SK-N-SH treated with all-trans-retinoic acid at 6 μM for 48 hours (cell line): ENCODE results near the gene VAMP3.

Experiments used
- ARNTL ChIP-seq: fragments of 450-650 bp; formaldehyde crosslinking; IDR thresholded peaks from 2 replicates; pipeline ENCODE4 v1.5.0; 2020; ENCODE audit warnings: low read depth, mild to moderate bottlenecking, moderate library complexity, borderline replicate concordance
- BACH2 ChIP-seq: fragments of 250-450 bp; sonication (Bioruptor Pico); IDR thresholded peaks from 2 replicates; pipeline ENCODE4 v1.9.0; 2021; ENCODE audit warnings: mild to moderate bottlenecking, borderline replicate concordance
- CSDC2 ChIP-seq: fragments of 250-450 bp; sonication (Bioruptor Pico); IDR thresholded peaks from 2 replicates; pipeline ENCODE4 v1.5.0; 2020; ENCODE audit warnings: mild to moderate bottlenecking, moderate library complexity
- ISL1 ChIP-seq: fragments of 250-450 bp; sonication (Bioruptor Pico); IDR thresholded peaks from 2 replicates; pipeline ENCODE4 v2.1.2; 2022; ENCODE audit warnings: mild to moderate bottlenecking, moderate library complexity
- PATZ1 ChIP-seq: fragments of 250-450 bp; sonication (Bioruptor Pico); IDR thresholded peaks from 2 replicates; pipeline ENCODE4 v1.8.0; 2020; ENCODE audit warnings: mild to moderate bottlenecking, moderate library complexity, borderline replicate concordance
- RARB ChIP-seq: fragments of 250-450 bp; sonication (Bioruptor Pico); IDR thresholded peaks from 2 replicates; pipeline ENCODE4 v1.8.0; 2021; ENCODE audit warnings: mild to moderate bottlenecking, moderate library complexity
- SNAI2 ChIP-seq: fragments of 250-450 bp; sonication (Bioruptor Pico); IDR thresholded peaks from 2 replicates; pipeline ENCODE4 v1.5.0; 2020; ENCODE audit warnings: mild to moderate bottlenecking, moderate library complexity
- TCF4 ChIP-seq: fragments of 250-450 bp; sonication (Bioruptor Pico); IDR thresholded peaks from 2 replicates; pipeline ENCODE4 v1.8.0; 2021; ENCODE audit warnings: mild to moderate bottlenecking, moderate library complexity, borderline replicate concordance
- ZNF565 ChIP-seq: fragments of 450-650 bp; formaldehyde crosslinking; conservative IDR thresholded peaks from 2 replicates; pipeline ENCODE4 v1.5.0; 2020; ENCODE audit warnings: low read depth, mild to moderate bottlenecking, moderate library complexity
- TF ChIP-seq, protein P1 (sequence below): fragments of 250-450 bp; sonication (Bioruptor Pico); IDR thresholded peaks from 2 replicates; pipeline ENCODE4 v1.5.1; 2021; ENCODE audit warnings: mild to moderate bottlenecking, moderate library complexity
- TF ChIP-seq, protein P2 (sequence below): fragments of 250-450 bp; sonication (Bioruptor Pico); IDR thresholded peaks from 2 replicates; pipeline ENCODE4 v1.8.0; 2021; ENCODE audit warnings: low read depth, mild to moderate bottlenecking, moderate library complexity, borderline replicate concordance

GRCh38 chr1:7760245-7760644 is 10.9 kb upstream of the VAMP3 start:
- TF ChIP-seq, protein P1, sequence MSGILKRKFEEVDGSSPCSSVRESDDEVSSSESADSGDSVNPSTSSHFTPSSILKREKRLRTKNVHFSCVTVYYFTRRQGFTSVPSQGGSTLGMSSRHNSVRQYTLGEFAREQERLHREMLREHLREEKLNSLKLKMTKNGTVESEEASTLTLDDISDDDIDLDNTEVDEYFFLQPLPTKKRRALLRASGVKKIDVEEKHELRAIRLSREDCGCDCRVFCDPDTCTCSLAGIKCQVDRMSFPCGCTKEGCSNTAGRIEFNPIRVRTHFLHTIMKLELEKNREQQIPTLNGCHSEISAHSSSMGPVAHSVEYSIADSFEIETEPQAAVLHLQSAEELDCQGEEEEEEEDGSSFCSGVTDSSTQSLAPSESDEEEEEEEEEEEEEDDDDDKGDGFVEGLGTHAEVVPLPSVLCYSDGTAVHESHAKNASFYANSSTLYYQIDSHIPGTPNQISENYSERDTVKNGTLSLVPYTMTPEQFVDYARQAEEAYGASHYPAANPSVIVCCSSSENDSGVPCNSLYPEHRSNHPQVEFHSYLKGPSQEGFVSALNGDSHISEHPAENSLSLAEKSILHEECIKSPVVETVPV (CRISPR knock-in tag) = no peak
- TF ChIP-seq TCF4 (CRISPR knock-in tag) (no peak), ISL1 (no peak), ARNTL (no peak), SNAI2 (CRISPR knock-in tag) (no peak), ZNF565 (CRISPR knock-in tag) (no peak), PATZ1 (no peak), BACH2 (CRISPR knock-in tag) (no peak), CSDC2 (CRISPR knock-in tag) (no peak), RARB (no peak)
- TF ChIP-seq, protein P2, sequence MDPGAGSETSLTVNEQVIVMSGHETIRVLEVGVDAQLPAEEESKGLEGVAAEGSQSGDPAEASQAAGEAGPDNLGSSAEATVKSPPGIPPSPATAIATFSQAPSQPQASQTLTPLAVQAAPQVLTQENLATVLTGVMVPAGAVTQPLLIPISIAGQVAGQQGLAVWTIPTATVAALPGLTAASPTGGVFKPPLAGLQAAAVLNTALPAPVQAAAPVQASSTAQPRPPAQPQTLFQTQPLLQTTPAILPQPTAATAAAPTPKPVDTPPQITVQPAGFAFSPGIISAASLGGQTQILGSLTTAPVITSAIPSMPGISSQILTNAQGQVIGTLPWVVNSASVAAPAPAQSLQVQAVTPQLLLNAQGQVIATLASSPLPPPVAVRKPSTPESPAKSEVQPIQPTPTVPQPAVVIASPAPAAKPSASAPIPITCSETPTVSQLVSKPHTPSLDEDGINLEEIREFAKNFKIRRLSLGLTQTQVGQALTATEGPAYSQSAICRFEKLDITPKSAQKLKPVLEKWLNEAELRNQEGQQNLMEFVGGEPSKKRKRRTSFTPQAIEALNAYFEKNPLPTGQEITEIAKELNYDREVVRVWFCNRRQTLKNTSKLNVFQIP (CRISPR knock-in tag) = no peak
